D341Med (cell line): ENCODE results near the gene AMT.

Experiments
- DNase-seq: peaks from one replicate; pipeline ENCODE4 v3.0.0; 2012; ENCODE audit warnings: low spot score

The AMT gene

GRCh38 chr3:49388289-49388820 lies 33.9 kb downstream of the AMT start:
- no peak for DNase-seq

GRCh38 chr3:49387721-49388120 lies 34.6 kb downstream of the AMT start:
- DNase-seq = no peak

GRCh38 chr3:49386056-49386756 lies 36.1 kb downstream of the AMT start:
- DNase-seq = no peak

GRCh38 chr3:49385617-49386016 lies 36.7 kb downstream of the AMT start:
- DNase-seq = no peak

GRCh38 chr3:49383387-49383786 lies 38.9 kb downstream of the AMT start:
- DNase-seq = no peak

- DNase-seq = no peak
Measured at GRCh38 chr3:49378249-49378895, 43.9 kb downstream of the AMT start.

GRCh38 chr3:49377483-49377882 lies 44.8 kb downstream of the AMT start:
- no peak for DNase-seq

- DNase-seq = no peak
Measured at GRCh38 chr3:49371946-49372345, 50.3 kb downstream of the AMT start.

- no peak for DNase-seq
Measured at GRCh38 chr3:49370585-49371290, 51.5 kb downstream of the AMT start.
